ENCODE results near the gene KRTAP2-4.
"Not testable (repeated sequence)": the region's sequence is repeated elsewhere in the genome, so short reads cannot be mapped to it uniquely, and the experiment has no call there.

- TF ChIP-seq CTCF, POLR2A (IDR thresholded peaks at IDR 0.05): not testable (repeated sequence)
- TF ChIP-seq POLR2AphosphoS5 (IDR thresholded peaks at IDR 0.05; ENCODE audit: insufficient read depth in 1 of 2, low read depth in 1 of 2) = peak in 1 of 2 donors; percentile 54
Observed at GRCh38 chr17:41040783-41041571, 24.7 kb downstream of the KRTAP2-4 start, which contains the start of gene KRTAP1-1.

Measured in vagina (tissue), 2 donors.